ENCODE measurements around the gene HIRIP3.

- no peak for TF ChIP-seq SPI1 (IDR thresholded peaks at IDR 0.05; ENCODE audit: low read depth, low read length)
- TF ChIP-seq POLR2A (IDR thresholded peaks at IDR 0.05; ENCODE audit: low read depth, low read length): no peak
Observed at GRCh38 chr16:29984137-29984763, 11.2 kb downstream of the HIRIP3 start.
